Aorta (tissue), 5 donors: ENCODE results near the gene PML. TPM values are rescaled to one million over a fixed set of nuclear protein-coding genes. Genes with fewer than 3 reads are reported as not detected.

Experiments used
- ATAC-seq: fragments of 200-7000 bp; cut with Tn5 transposase; one replicate; pipeline ENCODE4 v1.9.1; 2022; ENCODE audit warnings: moderate library complexity; ENCODE audit not compliant: low FRiP score
- DNase-seq, 2 donors: peaks; one replicate each; pipeline ENCODE4 v3.0.0-alpha.2; 2020
- H3K27ac ChIP-seq, 2 donors: one replicate each; pipeline ENCODE4 v1.5.1; 2013; ENCODE audit warnings: low read length in 2 of 2, mild to moderate bottlenecking in 2 of 2, moderate library complexity in 2 of 2, control low read depth in 1 of 2, inconsistent platforms in 1 of 2, low read depth in 1 of 2
- H3K27me3 ChIP-seq, 2 donors: one replicate each; pipeline ENCODE4 v1.6.1; 2013; ENCODE audit warnings: control low read depth in 1 of 2, low read length in 1 of 2, mild to moderate bottlenecking in 1 of 2, moderate library complexity in 1 of 2; ENCODE audit not compliant: insufficient read depth in 2 of 2, control insufficient read depth in 1 of 2
- H3K36me3 ChIP-seq, 2 donors: one replicate each; pipeline ENCODE4 v1.6.1; 2013; ENCODE audit warnings: control low read depth in 1 of 2, low read length in 1 of 2, mild to moderate bottlenecking in 1 of 2; ENCODE audit not compliant: insufficient read depth in 2 of 2, control insufficient read depth in 1 of 2
- H3K4me1 ChIP-seq, 2 donors: one replicate each; pipeline ENCODE4 v1.6.1; 2013; ENCODE audit warnings: low read length in 2 of 2, control low read depth in 1 of 2, mild to moderate bottlenecking in 1 of 2, moderate library complexity in 1 of 2; ENCODE audit not compliant: insufficient read depth in 2 of 2, control insufficient read depth in 1 of 2
- H3K4me3 ChIP-seq, 2 donors: one replicate each; pipeline ENCODE4 v1.5.1; 2013; ENCODE audit warnings: low read length in 2 of 2, control low read depth in 1 of 2, mild to moderate bottlenecking in 1 of 2
- H3K9me3 ChIP-seq: one replicate; pipeline ENCODE4 v1.6.1; 2013; ENCODE audit warnings: mild to moderate bottlenecking, low read length; ENCODE audit not compliant: control insufficient read depth
- WGBS, 2 donors: extraction: QIAGEN DNeasy Blood & Tissue Kit; methylation state at CpG; one replicate each; pipeline ENCODE4 v1.1.7; 2013; 5-methylcytosine and 5-hydroxymethylcytosine counted together
- intact Hi-C, 2 donors: fragments of 100-400 bp; cut with DNase I; formaldehyde crosslinking; loops; one replicate each; pipeline versions ENCODE4 v1.14.2 to v1.15.0; 2022
- long read RNA-seq, 2 donors: library from polyadenylated mRNA; unstranded; transcript quantifications; one replicate each; pipeline ENCODE4 v2.0.0, GENCODE V29; 2020 to 2021
- polyA plus RNA-seq, 2 donors: library from polyadenylated mRNA; stranded (reverse); fragments of 200-250 nt; gene quantifications; one replicate each; pipeline ENCODE4 v1.2.3, GENCODE V29; 2013
- total RNA-seq, 2 donors: library from RNA; stranded (reverse); fragmentation: NEBNext Ultra II Directional; extraction: Animal tissue kit (Norgen Biotek cat#: 25700); gene quantifications; one replicate each; pipeline ENCODE4 v1.2.1, GENCODE V29; 2021
- donor health status: healthy with polysubstance abuse.
- donor health status: Bipolar disorder and iron deficiency.
- donor health status: DM: no; HTN: no; CAD: no.
- donor health status: DM: no; HTN: no; CAD: no.
- donor health status: DM: yes; HTN: yes; CAD: no.

Gene PML, protein sequence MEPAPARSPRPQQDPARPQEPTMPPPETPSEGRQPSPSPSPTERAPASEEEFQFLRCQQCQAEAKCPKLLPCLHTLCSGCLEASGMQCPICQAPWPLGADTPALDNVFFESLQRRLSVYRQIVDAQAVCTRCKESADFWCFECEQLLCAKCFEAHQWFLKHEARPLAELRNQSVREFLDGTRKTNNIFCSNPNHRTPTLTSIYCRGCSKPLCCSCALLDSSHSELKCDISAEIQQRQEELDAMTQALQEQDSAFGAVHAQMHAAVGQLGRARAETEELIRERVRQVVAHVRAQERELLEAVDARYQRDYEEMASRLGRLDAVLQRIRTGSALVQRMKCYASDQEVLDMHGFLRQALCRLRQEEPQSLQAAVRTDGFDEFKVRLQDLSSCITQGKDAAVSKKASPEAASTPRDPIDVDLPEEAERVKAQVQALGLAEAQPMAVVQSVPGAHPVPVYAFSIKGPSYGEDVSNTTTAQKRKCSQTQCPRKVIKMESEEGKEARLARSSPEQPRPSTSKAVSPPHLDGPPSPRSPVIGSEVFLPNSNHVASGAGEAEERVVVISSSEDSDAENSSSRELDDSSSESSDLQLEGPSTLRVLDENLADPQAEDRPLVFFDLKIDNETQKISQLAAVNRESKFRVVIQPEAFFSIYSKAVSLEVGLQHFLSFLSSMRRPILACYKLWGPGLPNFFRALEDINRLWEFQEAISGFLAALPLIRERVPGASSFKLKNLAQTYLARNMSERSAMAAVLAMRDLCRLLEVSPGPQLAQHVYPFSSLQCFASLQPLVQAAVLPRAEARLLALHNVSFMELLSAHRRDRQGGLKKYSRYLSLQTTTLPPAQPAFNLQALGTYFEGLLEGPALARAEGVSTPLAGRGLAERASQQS
- total RNA-seq (10 to 100 TPM; 72.6 to 91.9 TPM), polyA plus RNA-seq (10 to 100 TPM in 1 of 2 donors, 1 to 10 TPM in 1; 8.6 to 45.5 TPM)
- long read RNA-seq, donor 1, transcript PML-211 (7 exons, 1,985 nt): minor isoform, 6 of 47 reads
- long read RNA-seq, donor 1, transcript PML-206 (8 exons, 2,199 nt): major isoform, 7 of 47 reads
- long read RNA-seq, donor 1, partial matches to known transcripts: 20 of 47 reads
- long read RNA-seq, donor 1, other reads (novel, unspliced or antisense): 8 of 47 reads
- long read RNA-seq, donor 2, full-length matches to known transcripts: 12 of 49 reads
- long read RNA-seq, donor 2, partial matches to known transcripts: 19 of 49 reads
- long read RNA-seq, donor 2, other reads (novel, unspliced or antisense): 18 of 49 reads

- peak within 1 kb of the TSS; percentile 83 to 87 for H3K4me3 ChIP-seq
- intact Hi-C loops: loop anchor here in 1 of 2 donors (5.0 kb wide), 2 partner anchors 67 to 323 kb away; partner anchors contain the start of gene LOXL1
- DNase-seq (peak; percentile 98 to 99), ATAC-seq (peak; percentile 91)
- peaks cover 2 to 3% of the 10 kb centered on the region in 2 donors for H3K36me3 ChIP-seq
- H3K9me3 ChIP-seq: no peaks in the 10 kb centered on the region
- H3K4me1 ChIP-seq: no peaks in the 10 kb centered on the region
- no peaks in the 10 kb centered on the region for H3K27me3 ChIP-seq
- WGBS, 2 donors: 0 to 1% methylated on average over 27 of the region's 27 CpGs
- H3K27ac ChIP-seq: peak within 1 kb of the TSS; percentile 21 to 45
Measured at GRCh38 chr15:73994413-73994883, at the start of gene PML. TSS of gene PML (plus strand) at chr15:73994716. CDS start at chr15:73994813, 97 bp downstream.

DNA sequence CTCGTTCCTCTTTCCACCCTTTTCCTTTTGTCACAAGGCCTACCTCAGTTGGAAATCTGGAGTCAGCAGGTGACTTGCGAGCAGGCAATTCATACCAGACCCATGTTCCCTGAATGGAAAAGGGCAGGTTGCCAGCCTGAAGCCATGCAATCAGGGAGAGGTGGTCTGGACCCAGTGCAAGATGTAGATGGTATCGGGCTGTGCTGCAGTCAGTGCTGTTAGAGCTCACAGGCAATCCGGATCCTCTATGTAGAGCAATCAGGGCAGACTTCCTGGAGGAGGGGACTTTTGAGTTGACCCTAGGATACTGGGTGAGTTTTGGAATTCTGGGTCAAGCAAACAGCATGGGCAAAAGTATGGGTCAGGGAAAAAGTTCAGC lies 49.4 kb upstream of the PML start:
- Histone ChIP-seq H3K4me1 (peaks cover 3 to 6% of the 10 kb centered on the region in 2 donors), H3K27ac (peak overlapping the region in 1 of 2 donors; percentile 34), H3K36me3 (peaks cover 2 to 8% of the 10 kb centered on the region in 2 donors), H3K9me3 (no peaks in the 10 kb centered on the region), H3K27me3 (no peaks in the 10 kb centered on the region), H3K4me3 (no peak overlapping the region)
- ATAC-seq: no peak
- peak in 1 of 2 donors; percentile 57 for DNase-seq
- intact Hi-C loops: no loop called here
- WGBS, 2 donors: 40 to 47% methylated on average over 4 of the region's 4 CpGs

GRCh38 chr15:73946046-73946721 lies 48.3 kb upstream of the PML start:
- peak overlapping the region in 1 of 2 donors; percentile 20 for H3K27ac ChIP-seq
- intact Hi-C loops: no loop called here
- ATAC-seq (no peak), DNase-seq (peak; percentile 32 to 71)
- peaks cover 0 to 2% of the 10 kb centered on the region in 2 donors for H3K4me1 ChIP-seq
- peaks cover 2 to 8% of the 10 kb centered on the region in 2 donors for H3K36me3 ChIP-seq
- H3K27me3 ChIP-seq: no peaks in the 10 kb centered on the region
- 81 to 85% methylated on average over 17 of the region's 17 CpGs for WGBS, 2 donors
- H3K4me3 ChIP-seq: no peak overlapping the region
- no peaks in the 10 kb centered on the region for H3K9me3 ChIP-seq

GRCh38 chr15:73946795-73947370 lies 47.6 kb upstream of the PML start:
- ATAC-seq (no peak), DNase-seq (peak; percentile 24 to 57)
- Histone ChIP-seq H3K9me3 (no peaks in the 10 kb centered on the region), H3K4me1 (peaks cover 0 to 2% of the 10 kb centered on the region in 2 donors), H3K4me3 (no peak overlapping the region), H3K36me3 (peaks cover 2 to 8% of the 10 kb centered on the region in 2 donors), H3K27me3 (no peaks in the 10 kb centered on the region), H3K27ac (no peak overlapping the region)
- intact Hi-C loops: no loop called here
- 93 to 97% methylated on average over 9 of the region's 9 CpGs for WGBS, 2 donors

DNA sequence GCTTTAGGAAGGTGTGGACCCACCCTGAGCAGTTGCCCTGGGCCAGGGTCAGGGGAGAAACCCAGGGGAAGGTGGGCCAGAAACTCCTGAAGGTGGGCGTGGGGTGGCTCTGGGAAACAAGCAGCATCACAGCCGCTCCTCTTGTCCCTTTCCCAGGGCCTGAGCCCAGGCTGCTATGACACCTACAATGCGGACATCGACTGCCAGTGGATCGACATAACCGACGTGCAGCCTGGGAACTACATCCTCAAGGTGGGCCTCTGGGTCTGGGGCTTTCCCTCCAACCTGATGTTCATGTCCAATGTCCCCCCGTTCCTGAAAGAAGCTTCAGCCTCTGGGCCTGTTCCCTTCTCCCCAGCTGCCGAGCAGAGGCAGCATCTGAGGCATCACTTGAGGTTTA lies 46.9 kb upstream of the PML start:
- no peaks in the 10 kb centered on the region for H3K4me1 ChIP-seq
- H3K27ac ChIP-seq: no peak overlapping the region
- no peak overlapping the region for H3K4me3 ChIP-seq
- 89 to 90% methylated on average over 9 of the region's 9 CpGs for WGBS, 2 donors
- H3K36me3 ChIP-seq: peaks cover 2 to 8% of the 10 kb centered on the region in 2 donors
- peak; percentile 21 to 61 for DNase-seq
- H3K9me3 ChIP-seq: no peaks in the 10 kb centered on the region
- intact Hi-C loops: loop anchor here in 1 of 2 donors (2.0 kb wide), 1 partner anchor 17 kb away; no protein-coding TSS in a partner anchor
- H3K27me3 ChIP-seq: no peaks in the 10 kb centered on the region
- ATAC-seq: no peak

- no peak overlapping the region for H3K4me3 ChIP-seq
Measured at GRCh38 chr15:73948396-73948795, 46.1 kb upstream of the PML start.

DNA sequence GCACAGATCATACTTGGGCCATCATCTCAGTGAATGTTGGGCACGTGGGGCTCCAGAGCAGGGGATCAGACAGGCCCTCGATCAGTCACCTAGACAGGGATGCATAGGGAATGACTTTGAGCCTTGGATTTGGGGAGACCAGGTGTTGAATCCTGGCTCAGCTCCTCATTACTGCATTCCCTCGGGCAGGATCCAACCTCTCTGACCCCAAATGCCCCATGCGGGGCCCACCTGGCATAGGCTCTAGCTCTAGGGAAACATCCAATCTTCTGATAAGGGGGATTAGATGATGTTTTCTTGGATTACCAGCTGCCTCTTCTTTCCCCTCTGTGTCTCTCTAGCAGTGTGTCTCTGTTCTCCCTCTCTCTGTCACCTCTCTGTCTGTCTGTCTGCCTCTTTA lies 45.5 kb upstream of the PML start:
- DNase-seq (peak; percentile 6 to 23), ATAC-seq (no peak)
- WGBS, 2 donors: 73 to 79% methylated on average over 4 of the region's 4 CpGs
- no peak overlapping the region for H3K27ac ChIP-seq
- no peaks in the 10 kb centered on the region for H3K9me3 ChIP-seq
- H3K4me1 ChIP-seq: no peaks in the 10 kb centered on the region
- H3K36me3 ChIP-seq: peaks cover 2 to 8% of the 10 kb centered on the region in 2 donors
- H3K4me3 ChIP-seq: no peak overlapping the region
- H3K27me3 ChIP-seq: no peaks in the 10 kb centered on the region
- intact Hi-C loops: loop anchor here in 1 of 2 donors (2.0 kb wide), 1 partner anchor 16 kb away; no protein-coding TSS in a partner anchor

More at GRCh38 chr15:73948396-73948795, 46.1 kb upstream of the PML start:
- Histone ChIP-seq H3K36me3 (peaks cover 2 to 8% of the 10 kb centered on the region in 2 donors), H3K9me3 (no peaks in the 10 kb centered on the region), H3K4me1 (no peaks in the 10 kb centered on the region), H3K27me3 (no peaks in the 10 kb centered on the region), H3K27ac (no peak overlapping the region)
- intact Hi-C loops: loop anchor here in 1 of 2 donors (2.0 kb wide), 1 partner anchor 16 kb away; no protein-coding TSS in a partner anchor
- ATAC-seq: no peak
- DNase-seq: peak; percentile 11 to 32
- 88 to 93% methylated on average over 4 of the region's 4 CpGs for WGBS, 2 donors
